Measurements from ENCODE around the gene IKZF3.
A peak's percentile ranks its signal among the peaks of the same experiment; 100 is the strongest.

Gene IKZF3

GRCh38 chr17:39735882-39736281 is 128.2 kb downstream of the IKZF3 start:
- POLR2A ChIA-PET: interaction anchor here (1.2 to 1.4 kb wide), 2 partner anchors 9 to 36 kb away, joined by 3 to 6 read pairs; partner anchors contain the start of gene ERBB2
- no peak for TF ChIP-seq KLF8 (tag by site-specific recombination; IDR thresholded peaks at IDR 0.05)
- no peak for TF ChIP-seq HOXA7 (CRISPR knock-in tag; IDR thresholded peaks at IDR 0.05; ENCODE audit: borderline replicate concordance)
- TF ChIP-seq RBAK (tag by site-specific recombination; IDR thresholded peaks at IDR 0.05): no peak
- TF ChIP-seq ZNF391 (tag by site-specific recombination; IDR thresholded peaks at IDR 0.05; ENCODE audit: borderline replicate concordance, low read depth): no peak
- TF ChIP-seq ZNF112 (tag by site-specific recombination; IDR thresholded peaks at IDR 0.05): no peak
- no peak for TF ChIP-seq ZNF76 (tag by site-specific recombination; IDR thresholded peaks at IDR 0.05; ENCODE audit: borderline replicate concordance, low read depth)
- TF ChIP-seq ZNF202 (tag by site-specific recombination; IDR thresholded peaks at IDR 0.05; ENCODE audit: borderline replicate concordance): no peak
- no peak for TF ChIP-seq ZNF707 (tag by site-specific recombination; IDR thresholded peaks at IDR 0.05)
- no peak for TF ChIP-seq SALL2 (tag by site-specific recombination; IDR thresholded peaks at IDR 0.05; ENCODE audit: borderline replicate concordance)
- TF ChIP-seq YY1 (tag by site-specific recombination; IDR thresholded peaks at IDR 0.05): no peak
- no peak for TF ChIP-seq KLF7 (tag by site-specific recombination; IDR thresholded peaks at IDR 0.05; ENCODE audit: borderline replicate concordance)
- TF ChIP-seq ZBTB1 (tag by site-specific recombination; IDR thresholded peaks at IDR 0.05): no peak
- no peak for TF ChIP-seq ZFP3 (tag by site-specific recombination; IDR thresholded peaks at IDR 0.05; ENCODE audit: low read depth)
- TF ChIP-seq, protein P1, sequence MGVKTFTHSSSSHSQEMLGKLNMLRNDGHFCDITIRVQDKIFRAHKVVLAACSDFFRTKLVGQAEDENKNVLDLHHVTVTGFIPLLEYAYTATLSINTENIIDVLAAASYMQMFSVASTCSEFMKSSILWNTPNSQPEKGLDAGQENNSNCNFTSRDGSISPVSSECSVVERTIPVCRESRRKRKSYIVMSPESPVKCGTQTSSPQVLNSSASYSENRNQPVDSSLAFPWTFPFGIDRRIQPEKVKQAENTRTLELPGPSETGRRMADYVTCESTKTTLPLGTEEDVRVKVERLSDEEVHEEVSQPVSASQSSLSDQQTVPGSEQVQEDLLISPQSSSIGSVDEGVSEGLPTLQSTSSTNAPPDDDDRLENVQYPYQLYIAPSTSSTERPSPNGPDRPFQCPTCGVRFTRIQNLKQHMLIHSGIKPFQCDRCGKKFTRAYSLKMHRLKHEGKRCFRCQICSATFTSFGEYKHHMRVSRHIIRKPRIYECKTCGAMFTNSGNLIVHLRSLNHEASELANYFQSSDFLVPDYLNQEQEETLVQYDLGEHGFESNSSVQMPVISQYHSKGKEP (tag by site-specific recombination; IDR thresholded peaks at IDR 0.05): no peak
- no peak for TF ChIP-seq MYNN (tag by site-specific recombination; IDR thresholded peaks at IDR 0.05; ENCODE audit: borderline replicate concordance)
- H3K9me3 ChIP-seq (ENCODE audit: control insufficient read depth, insufficient read depth, low read depth, low read length): no peaks in the 10 kb centered on the region
- H3K4me1 ChIP-seq (ENCODE audit: control insufficient read depth, insufficient read depth, low read length): peaks cover 23% of the 10 kb centered on the region
- H3K27ac ChIP-seq (ENCODE audit: extremely low read depth, low read depth, low read length): no peak overlapping the region
- H3K36me3 ChIP-seq (ENCODE audit: control insufficient read depth in 2 of 2, insufficient read depth in 1 of 2, low read length in 2 of 2): no peaks in the 10 kb centered on the region
- CTCF ChIA-PET: interaction anchor here (1.8 kb wide), 1 partner anchor 115 kb away, joined by 8 read pairs; no protein-coding TSS in a partner anchor
- no peak overlapping the region for H3K4me3 ChIP-seq (ENCODE audit: low read depth, low read length)

- H3K9me3 ChIP-seq (ENCODE audit: control insufficient read depth, insufficient read depth, low read depth, low read length): no peaks in the 10 kb centered on the region
- no peak overlapping the region for H3K4me3 ChIP-seq (ENCODE audit: low read depth, low read length)
- H3K36me3 ChIP-seq (ENCODE audit: control insufficient read depth in 2 of 2, insufficient read depth in 1 of 2, low read length in 2 of 2): peaks cover 4 to 19% of the 10 kb centered on the region in 2 experiments; a peak in 1 of 3 replicates
- POLR2A ChIA-PET: interaction anchor here (0.7 kb wide), 1 partner anchor 1026 kb away, joined by 3 read pairs; no protein-coding TSS in a partner anchor
- CTCF ChIA-PET: interaction anchor here (0.6 to 5.3 kb wide), 7 partner anchors 12 to 116 kb away, joined by 3 to 35 read pairs (median 5); partner anchors contain the start of gene PGAP3
- TF ChIP-seq ZNF146 (tag by site-specific recombination; IDR thresholded peaks at IDR 0.05) (peak; percentile 90), KLF7 (tag by site-specific recombination; IDR thresholded peaks at IDR 0.05; ENCODE audit: borderline replicate concordance) (no peak), HOXC10 (CRISPR knock-in tag; IDR thresholded peaks at IDR 0.05) (no peak), ZNF629 (tag by site-specific recombination; IDR thresholded peaks at IDR 0.05) (no peak), GLIS2 (tag by site-specific recombination; IDR thresholded peaks at IDR 0.05) (no peak)
- 0 out of 2 replicates have a peak, but pooled peaks cover 3% of the 10 kb centered on the region for H3K4me1 ChIP-seq (ENCODE audit: control insufficient read depth, insufficient read depth, low read length)
- H3K27ac ChIP-seq (ENCODE audit: extremely low read depth, low read depth, low read length): no peak overlapping the region
Measured at GRCh38 chr17:39732586-39732985, 131.5 kb downstream of the IKZF3 start.

GRCh38 chr17:39730095-39730921 is 133.8 kb downstream of the IKZF3 start, which contains the start of gene MIEN1:
Gene MIEN1, minus strand, starts transcription at chr17:39730532. Its CDS starts 37 bp downstream, at chr17:39730495.
- POLR2A ChIA-PET: interaction anchor here (0.5 to 3.3 kb wide), 21 partner anchors 8 to 279 kb away, joined by 3 to 39 read pairs (median 4); partner anchors contain the start of genes ERBB2, MED1, PGAP3 and PNMT
- Histone ChIP-seq H3K36me3 (ENCODE audit: control insufficient read depth in 2 of 2, insufficient read depth in 1 of 2, low read length in 2 of 2) (peaks cover 8 to 40% of the 10 kb centered on the region in 2 experiments; a peak in 2 of 3 replicates), H3K4me3 (ENCODE audit: low read depth, low read length) (peak within 1 kb of the TSS; percentile 90), H3K4me1 (ENCODE audit: control insufficient read depth, insufficient read depth, low read length) (0 out of 2 replicates have a peak, but pooled peaks cover 3% of the 10 kb centered on the region), H3K27ac (ENCODE audit: extremely low read depth, low read depth, low read length) (peak within 1 kb of the TSS; percentile 61; the same call in 1 of the 2 replicates), H3K9me3 (ENCODE audit: control insufficient read depth, insufficient read depth, low read depth, low read length) (no peaks in the 10 kb centered on the region)
- CTCF ChIA-PET: interaction anchor here (0.6 to 5.3 kb wide), 41 partner anchors 9 to 999 kb away, joined by 3 to 35 read pairs (median 5); partner anchors contain the start of genes ERBB2, PGAP3, PNMT and PSMD3
- peak; percentile 82 for TF ChIP-seq KLF9 (tag by site-specific recombination; IDR thresholded peaks at IDR 0.05; ENCODE audit: low read depth)
- TF ChIP-seq WT1 (tag by site-specific recombination; IDR thresholded peaks at IDR 0.05): 0 out of 2 replicates have a peak, but pooled peaks have one; percentile 5
- no peak for TF ChIP-seq ZNF677 (tag by site-specific recombination; IDR thresholded peaks at IDR 0.05)
- TF ChIP-seq, protein P2, sequence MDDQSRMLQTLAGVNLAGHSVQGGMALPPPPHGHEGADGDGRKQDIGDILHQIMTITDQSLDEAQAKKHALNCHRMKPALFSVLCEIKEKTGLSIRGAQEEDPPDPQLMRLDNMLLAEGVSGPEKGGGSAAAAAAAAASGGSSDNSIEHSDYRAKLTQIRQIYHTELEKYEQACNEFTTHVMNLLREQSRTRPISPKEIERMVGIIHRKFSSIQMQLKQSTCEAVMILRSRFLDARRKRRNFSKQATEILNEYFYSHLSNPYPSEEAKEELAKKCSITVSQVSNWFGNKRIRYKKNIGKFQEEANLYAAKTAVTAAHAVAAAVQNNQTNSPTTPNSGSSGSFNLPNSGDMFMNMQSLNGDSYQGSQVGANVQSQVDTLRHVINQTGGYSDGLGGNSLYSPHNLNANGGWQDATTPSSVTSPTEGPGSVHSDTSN (CRISPR knock-in tag; IDR thresholded peaks at IDR 0.05): 0 out of 2 replicates have a peak, but pooled peaks have one; percentile 39
- peak; percentile 35 for TF ChIP-seq ZIC2 (tag by site-specific recombination; IDR thresholded peaks at IDR 0.05)
- peak; percentile 78 for TF ChIP-seq KLF17 (tag by site-specific recombination; IDR thresholded peaks at IDR 0.05)
- peak; percentile 79 for TF ChIP-seq SP2 (tag by site-specific recombination; IDR thresholded peaks at IDR 0.05)
